ENCODE results near the gene FCER2.

FCER2 gene

DNA sequence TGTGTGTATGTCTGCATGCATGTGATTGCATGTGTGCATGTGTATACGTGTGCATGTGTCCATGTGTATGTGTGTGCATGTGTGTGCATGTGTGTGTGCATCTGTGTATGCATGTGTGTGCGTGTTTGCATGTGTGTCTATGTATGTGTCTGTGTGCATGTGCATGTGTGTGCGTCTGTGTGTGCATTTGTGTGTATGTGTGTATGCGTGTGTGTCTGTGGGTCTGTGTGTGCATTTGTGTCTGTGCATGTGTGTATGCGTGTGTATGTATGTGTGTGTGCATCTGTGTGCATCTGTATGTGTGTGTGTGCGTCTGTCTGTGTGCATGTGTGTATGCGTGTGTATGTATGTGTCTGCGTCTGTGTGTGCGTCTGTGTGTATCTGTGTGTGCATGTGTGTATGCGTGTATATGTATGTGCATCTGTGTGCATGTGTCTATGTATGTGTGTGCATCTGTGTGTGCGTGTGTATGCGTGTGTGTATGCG lies 62.0 kb downstream of the FCER2 start:
- no peaks in the 10 kb centered on the region for H4K20me1 ChIP-seq (ENCODE audit: insufficient read depth)
- H3K79me2 ChIP-seq (ENCODE audit: insufficient read depth, low read depth), result no peaks in the 10 kb centered on the region
- TF ChIP-seq, protein P1, sequence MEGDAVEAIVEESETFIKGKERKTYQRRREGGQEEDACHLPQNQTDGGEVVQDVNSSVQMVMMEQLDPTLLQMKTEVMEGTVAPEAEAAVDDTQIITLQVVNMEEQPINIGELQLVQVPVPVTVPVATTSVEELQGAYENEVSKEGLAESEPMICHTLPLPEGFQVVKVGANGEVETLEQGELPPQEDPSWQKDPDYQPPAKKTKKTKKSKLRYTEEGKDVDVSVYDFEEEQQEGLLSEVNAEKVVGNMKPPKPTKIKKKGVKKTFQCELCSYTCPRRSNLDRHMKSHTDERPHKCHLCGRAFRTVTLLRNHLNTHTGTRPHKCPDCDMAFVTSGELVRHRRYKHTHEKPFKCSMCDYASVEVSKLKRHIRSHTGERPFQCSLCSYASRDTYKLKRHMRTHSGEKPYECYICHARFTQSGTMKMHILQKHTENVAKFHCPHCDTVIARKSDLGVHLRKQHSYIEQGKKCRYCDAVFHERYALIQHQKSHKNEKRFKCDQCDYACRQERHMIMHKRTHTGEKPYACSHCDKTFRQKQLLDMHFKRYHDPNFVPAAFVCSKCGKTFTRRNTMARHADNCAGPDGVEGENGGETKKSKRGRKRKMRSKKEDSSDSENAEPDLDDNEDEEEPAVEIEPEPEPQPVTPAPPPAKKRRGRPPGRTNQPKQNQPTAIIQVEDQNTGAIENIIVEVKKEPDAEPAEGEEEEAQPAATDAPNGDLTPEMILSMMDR (conservative IDR thresholded peaks at IDR 0.05; ENCODE audit: low read depth, low read length), result no peak
- H2AFZ ChIP-seq (ENCODE audit: low read depth), result no peak overlapping the region
- no peaks in the 10 kb centered on the region for H3K27me3 ChIP-seq (ENCODE audit: insufficient read depth, low read depth)
- H3K4me3 ChIP-seq (IDR thresholded peaks at IDR 0.05; ENCODE audit: insufficient read depth, low read depth, low read length), result no peak overlapping the region
- H3K27ac ChIP-seq, result no peak overlapping the region
- no peak overlapping the region for H3K9ac ChIP-seq
- no peaks in the 10 kb centered on the region for H3K36me3 ChIP-seq (ENCODE audit: insufficient read depth)
- H3K4me1 ChIP-seq (ENCODE audit: low read depth, poor library complexity, severe bottlenecking), result peaks cover 4% of the 10 kb centered on the region
- no peak overlapping the region for H3K4me2 ChIP-seq

- Histone ChIP-seq H2AFZ (ENCODE audit: low read depth) (no peak overlapping the region), H3K27ac (no peak overlapping the region), H3K9ac (no peak overlapping the region), H3K4me1 (ENCODE audit: low read depth, poor library complexity, severe bottlenecking) (peaks cover 4% of the 10 kb centered on the region), H3K27me3 (ENCODE audit: insufficient read depth, low read depth) (no peaks in the 10 kb centered on the region), H3K4me3 (IDR thresholded peaks at IDR 0.05; ENCODE audit: insufficient read depth, low read depth, low read length) (no peak overlapping the region), H3K4me2 (no peak overlapping the region), H4K20me1 (ENCODE audit: insufficient read depth) (no peaks in the 10 kb centered on the region), H3K36me3 (ENCODE audit: insufficient read depth) (no peaks in the 10 kb centered on the region), H3K79me2 (ENCODE audit: insufficient read depth, low read depth) (no peaks in the 10 kb centered on the region)
- TF ChIP-seq, protein P1 (conservative IDR thresholded peaks at IDR 0.05; ENCODE audit: low read depth, low read length), result no peak
Observed at GRCh38 chr19:7638802-7639465, 63.0 kb downstream of the FCER2 start.

Measured in KMS-11 (cell line).